ENCODE data around the gene SPATA12.

The SPATA12 gene

DNA sequence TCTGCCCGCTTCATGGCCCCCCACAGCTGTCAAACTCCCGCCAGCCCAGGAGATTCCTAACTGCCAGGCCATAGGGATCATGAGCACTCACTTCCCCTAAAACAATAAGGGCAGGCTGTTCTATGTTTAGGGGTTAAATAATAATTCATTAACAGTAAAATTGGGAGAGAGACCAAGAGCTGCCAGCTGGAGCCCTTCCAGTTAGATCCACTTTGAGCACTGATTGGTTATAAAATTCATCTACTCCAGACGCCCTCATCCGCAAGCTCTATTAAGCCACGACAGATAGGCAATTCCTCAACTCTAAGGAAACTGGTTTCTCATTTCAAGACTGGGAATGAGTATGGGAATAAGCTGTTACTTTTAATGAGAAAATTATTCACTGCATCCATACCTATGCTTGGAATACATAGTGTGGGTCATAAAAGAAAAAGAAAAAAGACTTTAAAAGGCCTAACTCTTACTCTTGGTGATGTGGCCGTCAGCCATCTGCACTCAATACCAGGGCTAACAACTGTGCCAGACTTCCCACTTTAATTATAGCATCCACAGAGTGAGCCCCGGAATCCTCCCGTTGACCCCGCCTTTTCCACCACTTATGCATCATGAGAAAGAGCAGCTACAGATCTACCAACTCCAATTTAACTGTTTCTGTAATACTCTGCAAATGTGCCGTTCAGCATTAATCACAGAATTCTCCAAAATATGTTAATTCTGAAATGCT is 60.1 kb downstream of the SPATA12 start:
- no peak for DNase-seq

Data from HCEC 1CT (cell line).